B cell (primary cell): ENCODE data around the gene TPP2. TPM values are rescaled to one million over a fixed set of nuclear protein-coding genes. Genes with fewer than 3 reads are reported as not detected.

Experiments
- ATAC-seq: fragments of 200-7000 bp; cut with Tn5 transposase; one replicate; pipeline ENCODE4 v1.10.0; 2021; ENCODE audit warnings: low read depth, mild to moderate bottlenecking, moderate number of reproducible peaks, moderate library complexity
- CTCF ChIA-PET: fragments of 350-600 bp; sonication (Branson Sonifier 250); formaldehyde crosslinking; loops from one replicate; lab custom pipeline; 2021; ENCODE audit warnings: antibody characterized with exemption, inconsistent platforms; lab: Charles Lee
- POLR2A ChIA-PET: fragments of 350-600 bp; sonication (Branson Sonifier 250); formaldehyde crosslinking; loops from one replicate; lab custom pipeline; 2021; ENCODE audit warnings: antibody characterized with exemption; lab: Charles Lee
- DNase-seq: peaks from one replicate; pipeline ENCODE4 v3.0.0; 2013
- H2AFZ ChIP-seq: 2 replicates; pipeline ENCODE4 v1.6.1; 2012; ENCODE audit warnings: mild to moderate bottlenecking, low read depth, low read length; ENCODE audit not compliant: insufficient read depth, poor library complexity, severe bottlenecking
- H3K27ac ChIP-seq, 2 donors: 1 replicate in 1 of 2; 2 replicates in 1 of 2; pipeline ENCODE4 v1.5.1; 2012 to 2013; ENCODE audit warnings: low read length in 2 of 2, mild to moderate bottlenecking in 2 of 2, moderate library complexity in 1 of 2
- H3K27me3 ChIP-seq, 4 experiments: fragments of 200-600 bp in 1 of 4; sonication (generic) in 1 of 4; replicated peaks in 1 of 4; 1 replicate in 2 of 4; 2 replicates in 2 of 4; pipeline versions ENCODE4 v1.6.1 to v1.7.0; 2013 to 2016; ENCODE audit warnings: low read length in 3 of 4, mild to moderate bottlenecking in 2 of 4, mixed read lengths in 1 of 4, moderate library complexity in 1 of 4; ENCODE audit not compliant: insufficient read depth in 4 of 4, control insufficient read depth in 3 of 4; ENCODE audit errors: control extremely low read depth in 1 of 4
- H3K36me3 ChIP-seq, 2 experiments: replicated peaks in 1 of 2; 1 replicate in 1 of 2; 2 replicates in 1 of 2; pipeline versions ENCODE4 v1.6.1 to v1.7.1; 2013; ENCODE audit warnings: low read length in 1 of 2; ENCODE audit not compliant: insufficient read depth in 2 of 2, control insufficient read depth in 1 of 2; ENCODE audit errors: control extremely low read depth in 1 of 2, extremely low read depth in 1 of 2
- H3K4me1 ChIP-seq, 2 donors: fragments of 200-600 bp in 1 of 2; sonication (generic) in 1 of 2; 1 replicate in 1 of 2; 2 replicates in 1 of 2; pipeline versions ENCODE4 v1.5.1 to v1.6.1; 2013 to 2017; ENCODE audit warnings: low read length in 2 of 2; ENCODE audit not compliant: control insufficient read depth in 2 of 2, insufficient read depth in 2 of 2
- H3K4me2 ChIP-seq: replicated peaks from 2 replicates; pipeline ENCODE3; 2012; ENCODE audit warnings: mild to moderate bottlenecking, low read depth, low read length; ENCODE audit not compliant: poor library complexity, severe bottlenecking
- H3K4me3 ChIP-seq, 5 experiments: fragments of 200-600 bp in 1 of 5; sonication (generic) in 1 of 5; 1 replicate in 3 of 5; 2 replicates in 2 of 5; pipeline versions ENCODE4 v1.5.1 to v1.7.0; 2011 to 2016; ENCODE audit warnings: low read length in 4 of 5, mild to moderate bottlenecking in 4 of 5, low read depth in 2 of 5, control low read depth in 1 of 5, moderate library complexity in 1 of 5; ENCODE audit not compliant: insufficient read depth in 1 of 5; ENCODE audit errors: control extremely low read depth in 1 of 5, extremely low read depth in 1 of 5
- H3K79me2 ChIP-seq: fragments of 200-600 bp; sonication (generic); one replicate; pipeline ENCODE4 v1.6.0; 2016; ENCODE audit warnings: low read length; ENCODE audit not compliant: control insufficient read depth, insufficient read depth
- H3K9ac ChIP-seq: fragments of 200-600 bp; sonication (generic); 2 replicates; pipeline ENCODE4 v1.6.1; 2017; ENCODE audit warnings: mild to moderate bottlenecking, low read length, moderate library complexity
- H3K9me3 ChIP-seq, 3 donors: one replicate each; pipeline versions ENCODE4 v1.6.1 to v1.7.1; 2013; ENCODE audit warnings: low read length in 2 of 3; ENCODE audit not compliant: control insufficient read depth in 2 of 3, insufficient read depth in 1 of 3; ENCODE audit errors: control extremely low read depth in 1 of 3
- H4K20me1 ChIP-seq: 2 replicates; pipeline ENCODE4 v1.6.0; 2012; ENCODE audit warnings: mild to moderate bottlenecking, low read length; ENCODE audit not compliant: insufficient read depth, control insufficient read depth, poor library complexity, severe bottlenecking
- H3K27ac Mint-ChIP-seq: one replicate; pipeline ENCODE4 v1.8.0; 2021; ENCODE audit warnings: mixed read lengths
- H3K27me3 Mint-ChIP-seq: one replicate; pipeline ENCODE4 v1.8.0; 2021; ENCODE audit warnings: mixed read lengths
- H3K4me1 Mint-ChIP-seq: one replicate; pipeline ENCODE4 v1.8.0; 2021; ENCODE audit warnings: mixed read lengths
- H3K4me3 Mint-ChIP-seq: one replicate; pipeline ENCODE4 v1.8.0; 2021; ENCODE audit warnings: mixed read lengths
- H3K9me3 Mint-ChIP-seq: one replicate; pipeline ENCODE4 v1.8.0; 2022; ENCODE audit warnings: mixed read lengths; ENCODE audit not compliant: insufficient read depth
- CTCF ChIP-seq: fragments of 200-600 bp; IDR thresholded peaks from one replicate; pipeline ENCODE4 v1.8.0; 2022; ENCODE audit warnings: antibody characterized with exemption, mild to moderate bottlenecking
- EZH2 ChIP-seq: IDR thresholded peaks from 2 replicates; pipeline ENCODE4 v1.6.1; 2012; ENCODE audit warnings: borderline replicate concordance, low read depth, mild to moderate bottlenecking, moderate library complexity, low read length; ENCODE audit not compliant: insufficient read depth, poor library complexity, severe bottlenecking
- WGBS: methylation state at CpG from one replicate; pipeline ENCODE4 v1.1.5; 2013; ENCODE audit warnings: missing lambda C conversion rate; ENCODE audit not compliant: insufficient coverage; 5-methylcytosine and 5-hydroxymethylcytosine counted together
- intact Hi-C: fragments of 100-400 bp; cut with micrococcal nuclease; formaldehyde crosslinking; loops from one replicate; pipeline ENCODE4 v1.10.0; 2022
- polyA plus RNA-seq: library from polyadenylated mRNA; depleted of rRNA; stranded (reverse); fragments of >200 nt; gene quantifications from 2 replicates; pipeline ENCODE4 v1.2.3, GENCODE V29; 2012
- total RNA-seq, 2 donors: library from RNA; stranded (reverse); fragments of 120-200 nt in 1 of 2; gene quantifications; 1 replicate in 1 of 2; 2 replicates in 1 of 2; pipeline versions ENCODE4 v1.2.3 to v1.2.4, GENCODE V29; 2013 to 2022

Gene TPP2
- total and polyA plus RNA-seq, 2 donors (not counting 1 experiment from before 2014, with no cell fraction given), result 22.1 to 51.1 TPM

GRCh38 chr13:102561933-102562332 lies 34.9 kb upstream of the TPP2 start:
- Histone ChIP-seq H4K20me1 (no peaks in the 10 kb centered on the region), H3K27me3 (peaks cover 0 to 8% (median 7%) of the 10 kb centered on the region in 4 experiments), H3K9ac (no peak overlapping the region), H3K4me1 (no peaks in the 10 kb centered on the region), H3K36me3 (no peaks in the 10 kb centered on the region), H3K27ac (no peak overlapping the region), H2AFZ (no peak overlapping the region), H3K4me2 (no peak overlapping the region), H3K79me2 (no peaks in the 10 kb centered on the region), H3K4me3 (no peak overlapping the region), H3K9me3 (peaks cover 0 to 1% (median 0%) of the 10 kb centered on the region in 3 donors)
- H3K27ac Mint-ChIP-seq, result no peak overlapping the region
- TF ChIP-seq EZH2 (no peak), CTCF (no peak)
- ChIA-PET POLR2A (no interaction called here), CTCF (no interaction called here)
- H3K9me3 Mint-ChIP-seq, result no peaks in the 10 kb centered on the region
- intact Hi-C loops, result no loop called here
- no peak overlapping the region for H3K4me3 Mint-ChIP-seq
- H3K4me1 Mint-ChIP-seq, result no peaks in the 10 kb centered on the region
- peaks cover 24% of the 10 kb centered on the region for H3K27me3 Mint-ChIP-seq
- DNase-seq (no peak), ATAC-seq (no peak)
- no CpG with 5 or more reads among the region's 1 CpG for WGBS

GRCh38 chr13:102563267-102563666 lies 33.5 kb upstream of the TPP2 start:
- Histone ChIP-seq H3K9me3 (peaks cover 0 to 1% (median 0%) of the 10 kb centered on the region in 3 donors), H3K9ac (no peak overlapping the region), H3K27ac (no peak overlapping the region), H3K36me3 (no peaks in the 10 kb centered on the region), H3K4me1 (no peaks in the 10 kb centered on the region), H3K79me2 (no peaks in the 10 kb centered on the region), H2AFZ (no peak overlapping the region), H3K4me2 (no peak overlapping the region), H4K20me1 (no peaks in the 10 kb centered on the region), H3K4me3 (no peak overlapping the region), H3K27me3 (peaks cover 0 to 15% (median 7%) of the 10 kb centered on the region in 4 experiments)
- no peak for TF ChIP-seq CTCF
- TF ChIP-seq EZH2, result no peak
- ChIA-PET POLR2A (no interaction called here), CTCF (interaction anchor here (1.0 kb wide), 1 partner anchor 9 kb away, joined by 3 read pairs; no protein-coding TSS in a partner anchor)
- H3K4me3 Mint-ChIP-seq, result no peak overlapping the region
- H3K9me3 Mint-ChIP-seq, result no peaks in the 10 kb centered on the region
- no peak for ATAC-seq
- intact Hi-C loops, result no loop called here
- no peak for DNase-seq
- no CpG with 5 or more reads among the region's 2 CpGs for WGBS
- H3K27me3 Mint-ChIP-seq, result peaks cover 33% of the 10 kb centered on the region
- H3K27ac Mint-ChIP-seq, result no peak overlapping the region
- H3K4me1 Mint-ChIP-seq, result no peaks in the 10 kb centered on the region
